Liver (tissue), 3 donors: ENCODE results near the gene YWHAE.

Source experiments
- EGR1 ChIP-seq, 2 donors: IDR thresholded peaks; 2 replicates each; pipeline ENCODE4 v1.6.1; 2016 to 2018; ENCODE audit warnings: antibody characterized with exemption in 2 of 2, low read depth in 2 of 2
- FOXA1 ChIP-seq: IDR thresholded peaks from 2 replicates; pipeline ENCODE4 v1.6.1; 2016; ENCODE audit warnings: antibody characterized with exemption
- GABPA ChIP-seq, 2 donors: IDR thresholded peaks in 1 of 2; conservative IDR thresholded peaks in 1 of 2; 2 replicates each; pipeline ENCODE4 v1.6.1; 2016; ENCODE audit warnings: antibody characterized with exemption in 2 of 2, mild to moderate bottlenecking in 1 of 2, moderate library complexity in 1 of 2
- HNF4A ChIP-seq, 2 donors: conservative IDR thresholded peaks; 2 replicates each; pipeline ENCODE4 v1.6.1; 2016; ENCODE audit warnings: antibody characterized with exemption in 2 of 2, mild to moderate bottlenecking in 2 of 2
- HNF4G ChIP-seq: IDR thresholded peaks from 2 replicates; pipeline ENCODE4 v1.6.1; 2016; ENCODE audit warnings: antibody characterized with exemption
- RAD21 ChIP-seq, 2 donors: IDR thresholded peaks; 2 replicates each; pipeline ENCODE4 v1.6.1; 2016; ENCODE audit warnings: antibody characterized with exemption in 2 of 2, mild to moderate bottlenecking in 2 of 2
- RXRA ChIP-seq, 2 donors: IDR thresholded peaks; 2 replicates each; pipeline ENCODE4 v1.6.1; 2017 to 2018; ENCODE audit warnings: antibody characterized with exemption in 2 of 2, mild to moderate bottlenecking in 1 of 2
- TAF1 ChIP-seq: conservative IDR thresholded peaks from 2 replicates; pipeline ENCODE4 v1.6.1; 2016; ENCODE audit warnings: antibody characterized with exemption, mild to moderate bottlenecking
- YY1 ChIP-seq: IDR thresholded peaks from 2 replicates; pipeline ENCODE4 v1.6.1; 2016; ENCODE audit warnings: antibody characterized with exemption, mild to moderate bottlenecking
- TF ChIP-seq, protein P1 (sequence below): fragments of 150-350 bp; IDR thresholded peaks from 2 replicates; pipeline ENCODE4 v1.5.1; 2017; ENCODE audit warnings: improper control_type of control experiment, low read depth, low read length; ENCODE audit not compliant: missing input control
- TF ChIP-seq, protein P2 (sequence below): IDR thresholded peaks from 2 replicates; pipeline ENCODE4 v1.6.1; 2016; ENCODE audit warnings: antibody characterized with exemption
- TF ChIP-seq, protein P3 (sequence below): IDR thresholded peaks from 2 replicates; pipeline ENCODE4 v1.6.1; 2016; ENCODE audit warnings: antibody characterized with exemption
- TF ChIP-seq, protein P4 (sequence below): IDR thresholded peaks from 2 replicates; pipeline ENCODE4 v1.6.1; 2016; ENCODE audit warnings: antibody characterized with exemption, mild to moderate bottlenecking
- donor health status: healthy.
- donor health status: healthy.

DNA sequence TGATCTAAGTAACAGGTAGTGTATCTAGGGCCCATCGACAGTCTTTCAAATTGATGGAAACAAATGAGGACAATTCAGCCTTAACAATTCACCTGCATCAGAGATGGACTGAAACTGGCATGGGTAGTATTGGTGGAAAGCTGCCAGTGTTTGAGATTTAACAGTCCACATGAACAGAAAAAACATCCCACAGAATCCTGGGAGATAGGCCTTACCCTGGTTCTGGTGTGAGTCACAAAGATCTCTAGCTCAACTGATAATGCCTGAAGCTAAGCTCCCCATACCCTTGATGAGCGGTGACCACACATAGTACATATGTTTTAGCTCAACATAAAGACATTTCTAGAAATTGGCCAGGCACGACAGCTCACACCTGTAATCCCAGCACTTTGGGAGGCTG lies 34.1 kb upstream of the YWHAE start:
- no peak for TF ChIP-seq EGR1 (IDR thresholded peaks at IDR 0.05; ENCODE audit: low read depth in 2 of 2)
- TF ChIP-seq, protein P1, sequence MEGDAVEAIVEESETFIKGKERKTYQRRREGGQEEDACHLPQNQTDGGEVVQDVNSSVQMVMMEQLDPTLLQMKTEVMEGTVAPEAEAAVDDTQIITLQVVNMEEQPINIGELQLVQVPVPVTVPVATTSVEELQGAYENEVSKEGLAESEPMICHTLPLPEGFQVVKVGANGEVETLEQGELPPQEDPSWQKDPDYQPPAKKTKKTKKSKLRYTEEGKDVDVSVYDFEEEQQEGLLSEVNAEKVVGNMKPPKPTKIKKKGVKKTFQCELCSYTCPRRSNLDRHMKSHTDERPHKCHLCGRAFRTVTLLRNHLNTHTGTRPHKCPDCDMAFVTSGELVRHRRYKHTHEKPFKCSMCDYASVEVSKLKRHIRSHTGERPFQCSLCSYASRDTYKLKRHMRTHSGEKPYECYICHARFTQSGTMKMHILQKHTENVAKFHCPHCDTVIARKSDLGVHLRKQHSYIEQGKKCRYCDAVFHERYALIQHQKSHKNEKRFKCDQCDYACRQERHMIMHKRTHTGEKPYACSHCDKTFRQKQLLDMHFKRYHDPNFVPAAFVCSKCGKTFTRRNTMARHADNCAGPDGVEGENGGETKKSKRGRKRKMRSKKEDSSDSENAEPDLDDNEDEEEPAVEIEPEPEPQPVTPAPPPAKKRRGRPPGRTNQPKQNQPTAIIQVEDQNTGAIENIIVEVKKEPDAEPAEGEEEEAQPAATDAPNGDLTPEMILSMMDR: no peak
- TF ChIP-seq FOXA1: no peak
- no peak for TF ChIP-seq YY1
- TF ChIP-seq, protein P2, sequence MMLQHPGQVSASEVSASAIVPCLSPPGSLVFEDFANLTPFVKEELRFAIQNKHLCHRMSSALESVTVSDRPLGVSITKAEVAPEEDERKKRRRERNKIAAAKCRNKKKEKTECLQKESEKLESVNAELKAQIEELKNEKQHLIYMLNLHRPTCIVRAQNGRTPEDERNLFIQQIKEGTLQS: no peak
- TF ChIP-seq GABPA (IDR thresholded peaks at IDR 0.05 in 1 of 2, conservative IDR thresholded peaks at IDR 0.05 in 1 of 2): no peak
- no peak for TF ChIP-seq TAF1
- no peak for TF ChIP-seq RAD21 (IDR thresholded peaks at IDR 0.05)
- no peak for TF ChIP-seq HNF4A (conservative IDR thresholded peaks at IDR 0.05)
- TF ChIP-seq HNF4G: no peak
- TF ChIP-seq, protein P3, sequence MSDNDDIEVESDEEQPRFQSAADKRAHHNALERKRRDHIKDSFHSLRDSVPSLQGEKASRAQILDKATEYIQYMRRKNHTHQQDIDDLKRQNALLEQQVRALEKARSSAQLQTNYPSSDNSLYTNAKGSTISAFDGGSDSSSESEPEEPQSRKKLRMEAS: no peak
- TF ChIP-seq, protein P4, sequence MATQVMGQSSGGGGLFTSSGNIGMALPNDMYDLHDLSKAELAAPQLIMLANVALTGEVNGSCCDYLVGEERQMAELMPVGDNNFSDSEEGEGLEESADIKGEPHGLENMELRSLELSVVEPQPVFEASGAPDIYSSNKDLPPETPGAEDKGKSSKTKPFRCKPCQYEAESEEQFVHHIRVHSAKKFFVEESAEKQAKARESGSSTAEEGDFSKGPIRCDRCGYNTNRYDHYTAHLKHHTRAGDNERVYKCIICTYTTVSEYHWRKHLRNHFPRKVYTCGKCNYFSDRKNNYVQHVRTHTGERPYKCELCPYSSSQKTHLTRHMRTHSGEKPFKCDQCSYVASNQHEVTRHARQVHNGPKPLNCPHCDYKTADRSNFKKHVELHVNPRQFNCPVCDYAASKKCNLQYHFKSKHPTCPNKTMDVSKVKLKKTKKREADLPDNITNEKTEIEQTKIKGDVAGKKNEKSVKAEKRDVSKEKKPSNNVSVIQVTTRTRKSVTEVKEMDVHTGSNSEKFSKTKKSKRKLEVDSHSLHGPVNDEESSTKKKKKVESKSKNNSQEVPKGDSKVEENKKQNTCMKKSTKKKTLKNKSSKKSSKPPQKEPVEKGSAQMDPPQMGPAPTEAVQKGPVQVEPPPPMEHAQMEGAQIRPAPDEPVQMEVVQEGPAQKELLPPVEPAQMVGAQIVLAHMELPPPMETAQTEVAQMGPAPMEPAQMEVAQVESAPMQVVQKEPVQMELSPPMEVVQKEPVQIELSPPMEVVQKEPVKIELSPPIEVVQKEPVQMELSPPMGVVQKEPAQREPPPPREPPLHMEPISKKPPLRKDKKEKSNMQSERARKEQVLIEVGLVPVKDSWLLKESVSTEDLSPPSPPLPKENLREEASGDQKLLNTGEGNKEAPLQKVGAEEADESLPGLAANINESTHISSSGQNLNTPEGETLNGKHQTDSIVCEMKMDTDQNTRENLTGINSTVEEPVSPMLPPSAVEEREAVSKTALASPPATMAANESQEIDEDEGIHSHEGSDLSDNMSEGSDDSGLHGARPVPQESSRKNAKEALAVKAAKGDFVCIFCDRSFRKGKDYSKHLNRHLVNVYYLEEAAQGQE: no peak
- TF ChIP-seq RXRA (IDR thresholded peaks at IDR 0.05): no peak
